HepG2 (cell line): ENCODE data around the gene CLDN16. TPM values are rescaled to one million over a fixed set of nuclear protein-coding genes. Genes with fewer than 3 reads are reported as not detected.

Source experiments
- ATAC-seq: fragments of 200-7000 bp; cut with Tn5 transposase; 3 replicates; pipeline ENCODE4 v1.9.1; 2020; ENCODE audit warnings: mild to moderate bottlenecking, moderate library complexity
- BruUV-seq: library from RNA; stranded (reverse); fragments of 400-500 nt; replicated peaks from 2 replicates; lab custom pipeline; 2021; lab: Mats Ljungman, UMichigan
- CTCF ChIA-PET: fragments of 300-600 bp; formaldehyde crosslinking; extraction: SDS; loops from one replicate; lab custom pipeline; 2021; ENCODE audit warnings: low total read pairs, inconsistent platforms, low intra/inter-chr PET ratio; lab: Yijun Ruan, JAX
- POLR2A ChIA-PET: fragments of 350-600 bp; sonication (Branson Sonifier 250); formaldehyde crosslinking; loops from one replicate; lab custom pipeline; 2020; ENCODE audit warnings: antibody characterized with exemption, inconsistent platforms; lab: Yijun Ruan, JAX
- DNase-seq: peaks from one replicate; pipeline ENCODE4 v3.0.0-alpha.2; 2015; ENCODE audit warnings: low spot score
- FAIRE-seq: peaks from 3 replicates; lab custom pipeline; 2011; peaks lifted over from hg19 to GRCh38; lab: Jason Lieb, UNC
- H2AFZ ChIP-seq: one replicate; pipeline ENCODE4 v1.6.1; 2011; ENCODE audit warnings: low read length, inconsistent platforms
- H3K27ac ChIP-seq: fragments of 300-600 bp; 3 replicates; pipeline ENCODE4 v1.8.0; 2011; ENCODE audit warnings: mixed run types, mild to moderate bottlenecking, mixed read lengths, low read length, inconsistent platforms; ENCODE audit not compliant: insufficient read depth; ENCODE audit errors: extremely low read length
- H3K27me3 ChIP-seq, 2 experiments: fragments of 200-600 bp in 1 of 2; 2 replicates in 1 of 2; 3 replicates in 1 of 2; pipeline versions ENCODE4 v1.6.0 to v1.8.0; 2011; ENCODE audit warnings: low read length in 2 of 2, mild to moderate bottlenecking in 2 of 2, moderate library complexity in 2 of 2, inconsistent platforms in 1 of 2; ENCODE audit not compliant: insufficient read depth in 2 of 2, control insufficient read depth in 1 of 2
- H3K36me3 ChIP-seq, 2 experiments: fragments of 200-600 bp in 1 of 2; replicated peaks in 1 of 2; 2 replicates in 1 of 2; 3 replicates in 1 of 2; pipeline versions ENCODE4 v1.5.1 to v1.8.0; 2011; ENCODE audit warnings: low read length in 2 of 2, inconsistent platforms in 1 of 2; ENCODE audit not compliant: insufficient read depth in 2 of 2, control insufficient read depth in 1 of 2
- H3K4me1 ChIP-seq: 2 replicates; pipeline ENCODE4 v1.5.1; 2012; ENCODE audit warnings: low read length, inconsistent platforms; ENCODE audit not compliant: insufficient read depth
- H3K4me2 ChIP-seq: 2 replicates; pipeline ENCODE4 v1.6.0; 2011; ENCODE audit warnings: low read depth, low read length, inconsistent platforms
- H3K4me3 ChIP-seq, 3 experiments: fragments of 200-600 bp in 1 of 3; sonication (generic), shearing (Covaris generic) in 1 of 3; replicated peaks in 1 of 3; 2 replicates each; pipeline ENCODE4 v1.5.1; 2011 to 2016; ENCODE audit warnings: low read length in 3 of 3, inconsistent platforms in 2 of 3, low read depth in 2 of 3, mild to moderate bottlenecking in 2 of 3, control low read depth in 1 of 3, mixed read lengths in 1 of 3; ENCODE audit not compliant: insufficient read depth in 1 of 3
- H3K79me2 ChIP-seq: one replicate; pipeline ENCODE4 v1.6.1; 2011; ENCODE audit warnings: low read length, inconsistent platforms; ENCODE audit not compliant: insufficient read depth
- H3K9ac ChIP-seq: 2 replicates; pipeline ENCODE4 v1.6.0; 2011; ENCODE audit warnings: mild to moderate bottlenecking, low read depth, low read length, inconsistent platforms; ENCODE audit not compliant: insufficient read depth
- H3K9me3 ChIP-seq: 2 replicates; pipeline ENCODE4 v1.5.1; 2012; ENCODE audit warnings: mild to moderate bottlenecking, low read length
- H4K20me1 ChIP-seq: 2 replicates; pipeline ENCODE4 v1.6.0; 2011; ENCODE audit warnings: inconsistent platforms, mild to moderate bottlenecking, low read length, moderate library complexity; ENCODE audit not compliant: insufficient read depth
- ARID4A ChIP-seq: sonication (generic); formaldehyde crosslinking; IDR thresholded peaks from 2 replicates; pipeline ENCODE4 v1.5.0; 2020; ENCODE audit warnings: mild to moderate bottlenecking, missing genetic modification reagents, borderline replicate concordance
- ELF1 ChIP-seq: sonication (generic); formaldehyde crosslinking; IDR thresholded peaks from 2 replicates; pipeline ENCODE4 v1.4.0; 2020; ENCODE audit warnings: missing genetic modification reagents
- HOXD1 ChIP-seq: sonication (generic); formaldehyde crosslinking; IDR thresholded peaks from 2 replicates; pipeline ENCODE4 v1.5.0; 2020; ENCODE audit warnings: missing genetic modification reagents
- MEF2D ChIP-seq: sonication (generic); formaldehyde crosslinking; IDR thresholded peaks from 2 replicates; pipeline ENCODE4 v1.5.1; 2020; ENCODE audit warnings: mild to moderate bottlenecking, missing genetic modification reagents
- PLRG1 ChIP-seq: fragments of 450-650 bp; conservative IDR thresholded peaks from 2 replicates; pipeline ENCODE4 v1.6.1; 2016
- POLR2AphosphoS5 ChIP-seq: IDR thresholded peaks from 2 replicates; pipeline ENCODE4 v1.6.1; 2012; ENCODE audit warnings: low read depth, low read length
- RFXAP ChIP-seq: sonication (generic); formaldehyde crosslinking; IDR thresholded peaks from 2 replicates; pipeline ENCODE4 v1.4.0; 2020; ENCODE audit warnings: missing genetic modification reagents, borderline replicate concordance
- SP2 ChIP-seq: sonication (generic); formaldehyde crosslinking; IDR thresholded peaks from 2 replicates; pipeline ENCODE4 v1.5.1; 2020; ENCODE audit warnings: mild to moderate bottlenecking, missing genetic modification reagents
- ZNF20 ChIP-seq: sonication (generic); formaldehyde crosslinking; IDR thresholded peaks from 2 replicates; pipeline ENCODE4 v1.4.0; 2020; ENCODE audit warnings: mild to moderate bottlenecking, moderate library complexity, missing genetic modification reagents
- ZNF512B ChIP-seq: sonication (generic); formaldehyde crosslinking; IDR thresholded peaks from 2 replicates; pipeline ENCODE4 v1.5.1; 2020; ENCODE audit warnings: missing genetic modification reagents, mild to moderate bottlenecking, borderline replicate concordance
- ZNF672 ChIP-seq: sonication (generic); formaldehyde crosslinking; IDR thresholded peaks from 2 replicates; pipeline ENCODE4 v1.8.1; 2022; ENCODE audit warnings: missing genetic modification reagents
- ZNF747 ChIP-seq: sonication (generic); formaldehyde crosslinking; IDR thresholded peaks from 2 replicates; pipeline ENCODE4 v1.8.1; 2023; ENCODE audit warnings: missing genetic modification reagents, mild to moderate bottlenecking, borderline replicate concordance
- WGBS: methylation state at CpG from one replicate; pipeline ENCODE4 v1.1.6; 2017; ENCODE audit warnings: low lambda C conversion rate; 5-methylcytosine and 5-hydroxymethylcytosine counted together
- in situ Hi-C: cut with HindIII; loops from 2 replicates; pipeline ENCODE4 v1.10.0; 2017; ENCODE audit warnings: low pct_unique_long_range_greater_than_20kb; ENCODE audit not compliant: extremely low pct_ligation_motif_present
- intact Hi-C: fragments of 100-400 bp; cut with micrococcal nuclease; formaldehyde crosslinking; loops from one replicate; pipeline ENCODE4 v1.10.0; 2022; ENCODE audit not compliant: unreplicated experiment
- polyA plus RNA-seq, 8 experiments: library from polyadenylated mRNA; depleted of rRNA in 3 of 8; stranded (reverse) in 7 of 8; unstranded in 1 of 8; fragments of >200 nt; fragmentation: Illumina TruSeq in 4 of 8; extraction: Trizol in 4 of 8; gene quantifications; 2 replicates each; pipeline versions ENCODE4 v1.2.1 to v1.2.3, GENCODE V29; 2011 to 2016; ENCODE audit warnings: low read depth in 4 of 8, missing spikeins in 1 of 8, mixed read lengths in 1 of 8; ENCODE audit not compliant: insufficient read depth in 1 of 8
- total RNA-seq, 5 experiments: library from RNA; depleted of rRNA; stranded (reverse); fragments of >200 nt; fragmentation: Illumina TruSeq; extraction: Trizol; gene quantifications; 2 replicates each; pipeline ENCODE4 v1.2.3, GENCODE V29; 2016; ENCODE audit warnings: low read depth in 1 of 5
- TF ChIP-seq, protein P1 (sequence below): sonication (generic); formaldehyde crosslinking; IDR thresholded peaks from 2 replicates; pipeline ENCODE4 v1.5.1; 2020; ENCODE audit warnings: mild to moderate bottlenecking, missing genetic modification reagents, borderline replicate concordance

Gene CLDN16
- total and polyA plus RNA-seq, 2 of the 13 experiments (the other 11 are each of a cell fraction or from before 2014, with no cell fraction given), result 0.13 to 0.24 TPM

DNA sequence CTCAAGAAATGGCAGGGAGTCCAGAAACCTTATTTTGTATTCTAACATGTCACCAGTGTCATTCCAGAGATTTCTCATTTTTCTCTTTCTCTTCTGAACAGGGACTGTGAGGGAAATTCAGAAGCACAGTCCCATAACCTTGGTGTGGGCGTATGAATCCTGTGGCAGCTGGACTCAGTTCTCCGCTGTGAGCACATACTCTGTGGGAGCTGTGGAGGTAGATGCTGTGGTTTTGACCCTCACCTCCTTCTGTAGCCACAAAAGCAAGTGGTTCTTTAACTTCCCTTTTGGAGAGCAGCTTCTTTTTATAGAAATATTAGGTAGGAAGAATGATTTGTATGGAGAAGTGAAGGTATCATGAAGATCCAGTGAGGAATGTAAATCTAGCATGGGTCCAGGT, 48.4 kb downstream of the CLDN16 start:
- POLR2A ChIA-PET, result no interaction called here
- H3K27ac ChIP-seq, result no peak overlapping the region
- ATAC-seq (no peak), DNase-seq (no peak), FAIRE-seq (no peak)
- no peaks in the 10 kb centered on the region for H3K4me1 ChIP-seq
- WGBS, result 56% methylated on average over 2 of the region's 2 CpGs
- BruUV-seq, result no TSS peak
- no peaks in the 10 kb centered on the region for H3K9me3 ChIP-seq
- intact Hi-C loops (no loop called here), in situ Hi-C loops (no loop called here)
- H4K20me1 ChIP-seq, result no peaks in the 10 kb centered on the region
- H3K36me3 ChIP-seq, result no peaks in the 10 kb centered on the region
- H3K4me2 ChIP-seq, result no peak overlapping the region
- CTCF ChIA-PET, result no interaction called here
- no peaks in the 10 kb centered on the region for H3K79me2 ChIP-seq
- no peak overlapping the region for H3K4me3 ChIP-seq
- H3K27me3 ChIP-seq, result no peaks in the 10 kb centered on the region
- no peak overlapping the region for H3K9ac ChIP-seq
- H2AFZ ChIP-seq, result no peak overlapping the region
- TF ChIP-seq ZNF747 (CRISPR knock-in tag) (no peak), PLRG1 (no peak), POLR2AphosphoS5 (no peak), ARID4A (no peak), SP2 (CRISPR knock-in tag) (no peak), HOXD1 (CRISPR knock-in tag) (no peak), RFXAP (CRISPR knock-in tag) (no peak), ZNF672 (no peak), ZNF512B (no peak), ELF1 (no peak), ZNF20 (CRISPR knock-in tag) (no peak), MEF2D (CRISPR knock-in tag) (no peak)
- TF ChIP-seq, protein P1, sequence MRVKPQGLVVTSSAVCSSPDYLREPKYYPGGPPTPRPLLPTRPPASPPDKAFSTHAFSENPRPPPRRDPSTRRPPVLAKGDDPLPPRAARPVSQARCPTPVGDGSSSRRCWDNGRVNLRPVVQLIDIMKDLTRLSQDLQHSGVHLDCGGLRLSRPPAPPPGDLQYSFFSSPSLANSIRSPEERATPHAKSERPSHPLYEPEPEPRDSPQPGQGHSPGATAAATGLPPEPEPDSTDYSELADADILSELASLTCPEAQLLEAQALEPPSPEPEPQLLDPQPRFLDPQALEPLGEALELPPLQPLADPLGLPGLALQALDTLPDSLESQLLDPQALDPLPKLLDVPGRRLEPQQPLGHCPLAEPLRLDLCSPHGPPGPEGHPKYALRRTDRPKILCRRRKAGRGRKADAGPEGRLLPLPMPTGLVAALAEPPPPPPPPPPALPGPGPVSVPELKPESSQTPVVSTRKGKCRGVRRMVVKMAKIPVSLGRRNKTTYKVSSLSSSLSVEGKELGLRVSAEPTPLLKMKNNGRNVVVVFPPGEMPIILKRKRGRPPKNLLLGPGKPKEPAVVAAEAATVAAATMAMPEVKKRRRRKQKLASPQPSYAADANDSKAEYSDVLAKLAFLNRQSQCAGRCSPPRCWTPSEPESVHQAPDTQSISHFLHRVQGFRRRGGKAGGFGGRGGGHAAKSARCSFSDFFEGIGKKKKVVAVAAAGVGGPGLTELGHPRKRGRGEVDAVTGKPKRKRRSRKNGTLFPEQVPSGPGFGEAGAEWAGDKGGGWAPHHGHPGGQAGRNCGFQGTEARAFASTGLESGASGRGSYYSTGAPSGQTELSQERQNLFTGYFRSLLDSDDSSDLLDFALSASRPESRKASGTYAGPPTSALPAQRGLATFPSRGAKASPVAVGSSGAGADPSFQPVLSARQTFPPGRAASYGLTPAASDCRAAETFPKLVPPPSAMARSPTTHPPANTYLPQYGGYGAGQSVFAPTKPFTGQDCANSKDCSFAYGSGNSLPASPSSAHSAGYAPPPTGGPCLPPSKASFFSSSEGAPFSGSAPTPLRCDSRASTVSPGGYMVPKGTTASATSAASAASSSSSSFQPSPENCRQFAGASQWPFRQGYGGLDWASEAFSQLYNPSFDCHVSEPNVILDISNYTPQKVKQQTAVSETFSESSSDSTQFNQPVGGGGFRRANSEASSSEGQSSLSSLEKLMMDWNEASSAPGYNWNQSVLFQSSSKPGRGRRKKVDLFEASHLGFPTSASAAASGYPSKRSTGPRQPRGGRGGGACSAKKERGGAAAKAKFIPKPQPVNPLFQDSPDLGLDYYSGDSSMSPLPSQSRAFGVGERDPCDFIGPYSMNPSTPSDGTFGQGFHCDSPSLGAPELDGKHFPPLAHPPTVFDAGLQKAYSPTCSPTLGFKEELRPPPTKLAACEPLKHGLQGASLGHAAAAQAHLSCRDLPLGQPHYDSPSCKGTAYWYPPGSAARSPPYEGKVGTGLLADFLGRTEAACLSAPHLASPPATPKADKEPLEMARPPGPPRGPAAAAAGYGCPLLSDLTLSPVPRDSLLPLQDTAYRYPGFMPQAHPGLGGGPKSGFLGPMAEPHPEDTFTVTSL (CRISPR knock-in tag), result no peak
